Ramos (cell line): ENCODE results near the gene KPNA3.
"Not testable (repeated sequence)": the region's sequence is repeated elsewhere in the genome, so short reads cannot be mapped to it uniquely, and the experiment has no call there.

Experiments
- in situ Hi-C: fragments of 300-500 bp; cut with MboI; formaldehyde crosslinking; loops from one replicate; pipeline ENCODE4 v1.14.3; 2022; ENCODE audit warnings: low sequenced_read_pairs; ENCODE audit not compliant: unreplicated experiment

The KPNA3 gene

DNA sequence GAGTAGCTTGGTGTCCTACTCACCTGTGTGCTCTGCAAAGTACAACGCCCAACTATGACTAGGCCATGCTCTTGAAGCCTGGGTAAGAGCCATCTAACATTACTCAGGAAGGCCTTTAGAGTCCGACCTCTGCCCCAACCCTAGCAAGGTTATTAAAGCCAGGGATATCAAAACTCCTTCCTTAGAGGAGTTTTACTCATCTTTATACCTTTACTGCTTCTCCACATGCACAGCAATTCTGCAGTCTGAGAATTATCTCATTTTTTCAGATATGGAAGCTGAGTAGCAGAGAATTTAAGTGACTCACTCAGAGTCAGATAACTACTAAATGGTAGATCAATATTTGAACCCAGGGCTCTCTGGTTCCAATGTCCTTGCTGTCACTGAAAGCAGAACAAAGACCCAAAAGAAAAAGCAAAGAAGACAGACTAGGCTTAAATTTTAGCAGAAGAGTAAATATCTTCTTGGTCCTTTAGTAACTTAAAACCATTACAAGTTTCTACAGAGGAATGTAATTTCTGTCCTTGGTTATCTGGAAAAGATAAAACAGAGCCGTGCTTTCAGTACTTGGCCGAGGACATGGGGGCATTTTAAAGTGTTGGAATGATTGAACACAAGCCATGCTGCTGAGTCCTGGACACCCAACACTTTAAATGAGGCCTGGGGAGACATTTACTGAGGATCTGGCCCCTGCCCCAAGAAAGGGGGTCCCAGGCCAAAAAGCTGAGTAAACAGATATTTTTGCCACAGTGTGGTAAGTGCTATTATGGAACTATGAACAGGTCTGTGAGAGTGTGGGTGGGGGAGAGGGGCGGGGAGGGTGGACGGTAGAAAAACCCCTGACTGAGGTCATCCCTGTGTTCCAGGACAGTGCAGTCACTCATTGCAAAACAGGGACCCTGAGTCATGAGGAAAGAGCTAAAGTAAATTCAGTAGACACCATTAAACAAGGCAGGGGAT lies 18.4 kb upstream of the KPNA3 start:
- in situ Hi-C loops, result no loop called here

DNA sequence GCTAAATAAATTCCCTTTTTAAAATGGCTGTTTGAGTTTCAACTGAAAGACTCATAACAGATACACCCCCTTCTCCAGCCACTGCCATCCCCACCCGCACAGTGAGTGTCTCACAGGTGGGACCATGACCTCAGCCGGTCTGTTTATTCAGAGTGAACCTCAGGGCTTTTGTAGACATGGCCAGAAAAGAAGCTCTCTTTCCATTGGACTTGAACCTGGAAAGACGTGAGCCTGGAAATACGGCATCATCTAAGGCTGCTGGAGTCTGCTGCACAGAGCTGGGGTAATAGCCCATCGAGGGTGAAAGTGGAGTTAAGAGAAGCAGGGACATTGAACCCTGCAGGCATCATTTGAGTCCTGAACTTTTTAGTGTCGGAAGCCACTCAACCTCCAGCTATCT lies 15.2 kb upstream of the KPNA3 start:
- in situ Hi-C loops, result no loop called here

DNA sequence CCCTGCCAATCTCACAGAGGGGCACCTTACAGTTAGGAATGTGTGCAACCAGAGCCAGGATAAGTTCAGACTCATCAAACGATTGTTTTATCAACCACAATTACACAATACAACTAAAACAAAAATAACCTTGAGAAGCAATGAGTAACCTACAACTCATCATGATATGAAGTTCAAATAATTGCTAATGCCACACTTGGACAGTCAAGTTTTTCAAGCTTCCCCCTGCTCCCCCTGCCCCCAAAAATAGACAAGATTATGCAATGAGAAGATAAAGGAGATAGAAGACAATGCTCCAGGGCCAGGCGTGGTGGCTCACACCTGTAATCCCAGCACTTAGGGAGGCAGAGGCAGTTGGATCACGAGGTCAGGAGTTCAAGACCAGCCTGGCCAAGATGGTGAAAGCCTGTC lies 13.6 kb upstream of the KPNA3 start:
- in situ Hi-C loops, result no loop called here

DNA sequence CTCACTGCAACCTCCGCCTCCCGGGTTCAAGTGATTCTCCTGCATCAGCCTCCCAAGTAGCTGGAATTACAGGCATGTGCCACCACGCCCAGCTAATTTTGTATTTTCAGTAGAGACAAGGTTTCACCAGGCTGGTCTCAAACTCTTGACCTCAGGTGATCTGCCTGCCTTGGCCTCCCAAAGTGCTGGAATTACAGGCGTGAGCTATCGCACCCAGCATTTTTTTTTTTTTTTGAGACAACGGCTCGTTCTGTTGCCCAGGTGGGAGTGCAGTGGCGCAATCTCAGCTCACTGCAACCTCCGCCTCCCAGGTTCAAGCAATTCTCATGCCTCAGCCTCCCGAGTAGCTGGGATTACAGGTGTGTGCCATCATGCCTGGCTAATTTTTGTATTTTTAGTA lies 10.6 kb upstream of the KPNA3 start:
- in situ Hi-C loops, result not testable (repeated sequence)

DNA sequence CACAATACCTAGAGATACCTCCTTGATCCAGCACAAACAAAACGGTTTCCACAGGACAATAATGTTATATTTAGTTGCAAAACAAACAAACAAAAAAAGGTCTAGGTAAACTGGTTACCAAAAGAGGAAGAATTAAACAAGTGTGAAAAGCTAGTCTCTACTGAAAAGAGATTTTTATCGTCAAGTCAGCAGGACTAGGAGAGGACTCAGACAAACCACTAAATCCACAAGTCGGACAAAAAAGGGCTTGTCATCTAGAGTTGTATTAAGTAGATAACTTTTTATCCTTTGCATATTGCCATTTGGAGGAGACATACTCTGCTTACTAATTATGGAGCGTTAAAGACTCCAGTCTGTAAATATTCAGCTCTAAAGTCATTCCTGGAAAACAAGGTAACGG lies 9.9 kb upstream of the KPNA3 start:
- in situ Hi-C loops, result no loop called here

DNA sequence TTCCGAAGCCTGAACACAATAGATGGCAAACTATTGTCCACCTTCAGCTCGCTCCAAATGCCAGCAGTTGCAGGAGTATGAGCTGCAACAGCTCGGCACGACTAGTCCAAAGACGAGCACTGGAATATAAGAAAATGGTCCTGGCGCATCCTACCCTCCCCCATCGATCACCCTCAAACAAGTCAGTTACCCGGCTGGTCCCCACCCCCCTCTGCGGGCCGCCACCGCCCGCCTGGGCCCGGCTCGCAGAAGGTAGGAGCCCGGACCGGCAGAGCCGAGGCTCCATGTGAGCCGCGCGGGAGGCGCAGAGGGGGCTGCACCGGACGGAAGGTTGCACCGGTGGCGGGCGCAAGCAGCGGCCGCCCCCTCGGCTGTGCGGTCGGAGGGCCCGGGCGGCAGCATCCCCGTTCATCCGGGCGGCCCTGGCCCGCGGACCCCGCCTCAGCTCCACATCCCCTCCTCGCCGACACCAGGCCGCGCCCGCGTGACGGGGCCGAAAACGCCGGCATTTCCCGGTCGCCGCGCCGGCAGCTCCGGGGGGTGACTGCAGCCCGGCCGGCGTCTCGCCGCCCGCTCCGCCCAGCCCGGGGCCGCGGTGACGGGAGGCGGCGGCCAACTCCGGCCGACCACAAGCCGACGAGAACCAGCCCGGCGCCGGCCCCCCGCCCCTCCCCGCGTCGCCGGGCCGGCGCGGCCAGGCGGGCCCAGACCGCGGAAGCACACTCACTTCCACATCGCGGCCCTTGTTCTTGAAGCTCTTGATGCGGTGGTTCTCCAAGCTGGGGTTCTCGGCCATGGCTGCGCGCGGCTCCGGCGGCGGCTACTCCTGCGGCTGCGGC lies 552 bp downstream of the KPNA3 start:
- in situ Hi-C loops, result no loop called here

DNA sequence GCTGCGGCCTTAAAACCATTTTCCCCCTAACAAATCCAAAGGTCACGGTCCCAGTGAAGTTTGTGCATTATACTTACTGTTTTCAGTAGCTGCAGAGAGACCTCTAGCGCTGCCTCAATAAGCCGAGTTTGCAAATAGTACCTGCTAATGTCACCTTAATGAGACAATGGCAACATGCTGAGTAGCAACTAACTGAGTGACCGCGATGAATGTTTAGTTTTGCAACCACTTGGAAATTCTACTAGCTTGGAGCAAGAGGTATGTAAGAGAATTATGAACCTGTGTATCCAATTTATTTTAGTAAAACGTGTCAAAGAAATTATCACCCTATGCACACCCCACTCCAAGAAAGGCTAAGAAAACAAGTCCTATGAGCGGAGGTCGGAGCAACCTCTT lies 1.2 kb downstream of the KPNA3 start:
- in situ Hi-C loops, result no loop called here

DNA sequence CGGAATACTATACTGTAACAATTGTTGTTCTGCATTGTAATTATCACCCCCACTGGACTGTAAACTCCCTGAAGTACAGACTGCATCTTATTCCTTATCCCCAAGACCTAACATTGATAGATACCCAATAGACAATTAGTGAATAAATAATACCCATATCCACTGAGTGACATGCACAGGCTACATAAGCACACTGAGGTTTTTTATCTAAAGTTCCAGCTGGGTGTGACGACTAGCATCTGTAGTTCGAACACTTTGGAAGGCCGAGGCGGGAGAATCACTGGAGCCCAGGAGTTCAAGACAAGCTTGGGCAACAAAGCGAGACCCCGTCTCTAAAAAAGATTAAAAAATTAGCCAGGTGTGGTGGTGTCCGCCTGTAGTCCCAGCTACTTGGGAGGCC lies 2.5 kb downstream of the KPNA3 start:
- in situ Hi-C loops, result no loop called here

DNA sequence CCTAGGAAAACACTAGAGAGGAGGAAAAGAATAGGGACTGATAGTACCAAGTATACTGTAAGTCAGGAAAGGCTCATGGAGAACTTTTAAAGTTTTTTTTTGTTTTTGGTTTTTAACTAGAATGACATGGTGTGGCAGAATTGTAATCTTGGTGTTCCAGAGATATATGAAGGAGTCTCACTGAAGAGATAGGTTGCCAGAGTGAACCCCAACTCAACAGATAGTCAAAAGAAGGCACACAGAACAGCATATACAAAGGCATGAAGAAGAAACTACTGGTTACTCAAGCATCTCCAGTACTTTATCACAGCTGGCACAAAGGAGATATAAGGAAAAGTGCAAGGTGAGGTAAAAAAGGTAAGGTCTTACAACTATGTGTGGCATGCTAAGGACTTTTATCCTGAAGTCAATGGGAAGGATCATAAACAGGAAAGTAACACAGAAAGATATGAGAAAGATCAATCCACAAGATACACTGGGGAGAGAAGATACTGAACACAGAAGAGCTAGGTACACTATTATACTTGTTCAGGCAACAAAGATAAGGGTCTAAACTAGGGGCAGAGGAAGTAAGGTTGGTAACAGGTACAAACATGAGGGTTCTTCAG lies 6.0 kb downstream of the KPNA3 start:
- in situ Hi-C loops, result no loop called here

DNA sequence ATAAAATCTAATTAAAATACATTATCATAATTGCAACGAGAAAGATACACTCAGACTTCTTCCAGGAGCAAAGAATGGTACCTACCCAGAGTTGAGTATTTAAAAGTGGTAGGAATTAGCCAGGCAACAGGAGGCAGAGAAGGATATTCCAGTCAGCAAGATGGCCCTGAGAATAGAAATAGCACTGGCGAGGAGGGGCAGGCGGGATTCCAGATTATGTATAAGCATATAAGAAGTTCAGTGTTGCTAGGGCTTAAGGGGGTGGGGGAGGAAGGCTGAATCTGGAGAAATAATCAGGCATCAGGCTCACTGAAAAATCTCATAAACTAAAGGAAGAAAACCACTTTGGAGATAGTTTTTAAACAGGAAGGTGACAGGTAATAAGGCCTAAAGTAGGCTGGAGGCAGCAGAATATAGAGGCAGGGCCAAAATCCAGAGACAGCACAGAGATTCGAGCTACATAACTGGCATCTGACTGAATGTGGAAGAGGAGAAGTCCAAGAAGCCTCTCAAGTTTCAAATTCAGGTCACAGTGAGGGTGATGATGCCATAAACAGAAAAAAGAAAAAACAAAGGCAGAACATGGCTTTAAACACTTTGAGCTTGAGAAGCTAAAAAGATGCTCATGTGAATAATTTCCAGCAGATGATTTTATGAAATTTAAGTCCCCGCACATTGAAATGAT lies 7.5 kb downstream of the KPNA3 start:
- in situ Hi-C loops, result no loop called here

DNA sequence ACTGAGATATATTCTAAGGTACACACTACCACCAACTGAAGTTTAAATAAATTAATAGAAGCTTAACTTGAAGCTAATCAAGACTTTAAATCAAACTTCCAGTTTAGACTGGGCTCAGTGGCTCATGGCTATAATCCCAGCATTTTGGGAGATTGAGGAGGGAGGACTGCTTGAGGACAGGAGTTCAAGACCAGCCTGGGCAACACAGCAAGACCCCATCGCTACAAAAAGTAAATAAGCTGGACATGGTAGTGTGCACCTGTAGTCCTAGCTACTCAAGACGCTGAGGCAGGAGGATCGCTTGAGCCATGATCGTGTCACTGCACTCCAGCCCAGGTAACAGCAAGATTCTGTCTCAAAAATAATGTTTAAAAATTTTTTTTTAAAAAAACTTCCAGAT lies 8.6 kb downstream of the KPNA3 start:
- in situ Hi-C loops, result no loop called here

DNA sequence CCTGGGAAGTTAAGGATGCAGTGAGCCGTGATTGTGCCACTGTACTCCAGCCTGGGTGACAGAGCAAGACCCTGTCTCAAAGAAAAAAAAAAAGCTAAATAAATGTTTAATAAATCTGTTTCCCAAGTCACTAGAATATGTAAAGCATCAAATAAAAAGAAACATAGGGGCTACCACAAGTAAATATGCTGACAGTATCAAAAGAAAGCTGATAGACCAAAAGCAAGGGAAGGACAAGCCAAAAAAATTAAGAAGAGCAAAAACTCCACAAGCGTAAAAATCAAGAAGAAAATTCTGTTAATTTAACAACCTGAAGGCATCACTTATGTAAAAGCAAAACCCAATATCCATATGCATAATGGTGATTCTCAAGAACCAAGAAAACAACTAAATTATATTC lies 9.7 kb downstream of the KPNA3 start:
- in situ Hi-C loops, result no loop called here

DNA sequence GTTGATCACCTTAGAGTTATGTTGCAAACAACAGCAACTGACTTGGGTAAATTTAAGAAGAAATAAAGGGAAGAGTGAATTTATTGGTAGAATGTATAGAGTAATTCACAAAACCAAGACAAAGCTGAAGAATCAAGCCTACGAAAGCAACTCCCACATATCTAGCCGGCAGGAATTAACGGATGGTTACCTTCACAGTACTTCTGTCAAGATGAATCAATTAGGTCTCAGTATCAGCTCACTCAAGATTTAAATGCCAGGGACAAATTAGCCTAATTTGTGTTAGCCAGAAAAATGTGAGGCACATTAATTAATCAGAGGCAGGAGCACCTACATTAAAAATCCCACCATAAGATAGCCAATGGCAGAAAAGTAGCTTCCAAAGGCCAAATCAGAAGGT lies 10.7 kb downstream of the KPNA3 start:
- in situ Hi-C loops, result no loop called here

DNA sequence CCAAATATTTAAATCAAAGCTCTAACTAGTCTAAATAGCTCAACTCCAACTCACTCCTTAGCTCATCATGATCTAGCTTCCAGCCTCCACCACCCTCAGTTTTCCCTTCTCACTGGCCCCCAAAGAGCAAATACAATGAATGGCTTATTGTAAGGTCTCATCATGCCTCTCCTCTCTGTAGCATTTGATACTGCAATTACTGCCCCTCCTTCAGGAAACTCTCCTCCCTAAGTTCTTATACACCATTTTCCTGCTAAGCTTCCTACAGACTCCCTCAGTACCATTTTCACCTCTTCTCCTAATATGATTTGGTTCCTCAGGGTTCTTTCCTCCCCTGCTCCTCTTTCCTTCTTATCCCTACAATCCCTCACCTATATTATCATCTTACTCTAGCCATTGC lies 12.8 kb downstream of the KPNA3 start:
- in situ Hi-C loops, result no loop called here

DNA sequence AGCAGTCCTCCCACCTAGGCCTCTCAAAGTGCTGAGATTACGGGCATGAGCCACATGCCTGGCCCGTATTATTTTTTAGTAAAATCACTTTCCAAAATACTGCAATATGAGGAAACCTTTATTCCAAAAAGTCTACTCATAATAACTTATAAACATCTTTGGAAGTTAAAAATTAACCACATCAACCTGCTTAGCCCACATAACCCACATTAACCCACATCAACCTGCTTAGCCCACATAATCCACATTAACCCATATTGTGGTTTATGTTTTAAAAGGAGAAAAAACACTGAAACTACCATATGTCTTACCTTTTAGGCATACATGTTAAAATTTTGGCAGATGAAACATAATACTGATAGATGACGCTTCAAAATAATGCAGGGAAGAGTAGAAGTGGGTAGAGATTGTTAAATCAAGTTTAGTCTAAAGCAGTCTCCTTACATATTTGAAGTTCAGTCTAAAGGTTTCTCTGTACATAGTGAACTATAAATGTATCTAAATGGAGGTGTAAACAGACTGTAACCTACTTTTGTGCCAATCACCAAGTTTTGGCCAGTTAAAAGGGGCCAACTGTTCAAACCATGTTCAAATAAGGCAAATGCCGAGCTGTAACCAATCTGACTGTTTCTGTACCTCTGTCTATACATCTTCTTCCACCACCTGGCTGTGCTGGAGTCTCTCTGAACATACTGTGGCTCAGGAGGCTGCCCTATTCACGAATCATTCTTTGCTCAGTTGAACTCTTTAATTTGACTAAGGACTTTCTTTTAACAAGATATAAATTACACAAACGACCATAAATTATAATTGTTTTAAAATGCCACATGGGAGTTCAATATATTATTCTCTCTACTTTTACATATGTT lies 14.5 kb downstream of the KPNA3 start:
- in situ Hi-C loops, result no loop called here

DNA sequence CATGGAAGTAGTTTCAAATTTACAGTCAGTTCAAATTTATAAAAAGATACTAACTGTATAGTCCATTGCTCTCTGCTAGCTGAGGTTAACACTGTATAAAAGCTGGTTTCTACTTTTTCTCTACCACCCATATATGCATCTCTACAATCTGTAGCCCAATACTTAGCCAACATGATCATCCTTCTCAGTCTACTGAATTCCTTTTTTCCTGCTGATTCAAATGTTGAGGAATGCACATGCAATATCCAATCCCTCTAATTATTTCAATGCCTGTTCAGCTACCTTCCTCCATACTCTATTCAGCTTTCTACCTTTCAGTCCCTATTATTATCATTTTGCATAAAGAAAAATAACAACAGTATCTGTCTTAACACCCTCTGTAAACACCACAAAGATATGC lies 15.6 kb downstream of the KPNA3 start:
- in situ Hi-C loops, result no loop called here

DNA sequence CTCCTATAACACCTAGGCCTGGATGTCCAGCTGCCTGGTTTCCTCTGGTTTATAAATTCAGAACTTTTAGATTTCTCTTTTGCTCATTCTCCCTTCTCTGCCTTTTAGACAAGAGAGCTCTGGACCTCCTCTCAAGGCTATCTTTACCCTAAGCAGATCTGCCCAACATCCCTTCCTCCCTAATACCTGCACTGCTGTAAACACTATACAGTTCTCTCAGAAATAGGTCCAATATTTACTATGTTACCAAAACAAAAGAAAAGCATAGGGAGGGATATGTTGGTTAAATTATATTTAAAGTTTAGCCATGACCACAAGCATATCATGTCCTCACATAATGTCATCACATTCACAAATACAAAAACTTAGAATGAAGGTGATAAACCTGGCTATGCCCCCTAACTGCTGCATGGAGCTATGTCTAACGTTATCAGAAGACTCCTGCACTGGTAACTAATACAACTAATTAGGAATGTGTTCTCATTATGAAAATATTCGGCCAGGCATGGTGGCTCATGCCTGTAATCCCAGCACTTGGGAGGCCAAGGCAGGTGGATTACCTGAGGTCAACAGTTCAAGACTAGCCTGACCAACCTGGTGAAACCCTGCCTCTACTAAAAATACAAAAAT lies 18.0 kb downstream of the KPNA3 start:
- in situ Hi-C loops, result no loop called here

DNA sequence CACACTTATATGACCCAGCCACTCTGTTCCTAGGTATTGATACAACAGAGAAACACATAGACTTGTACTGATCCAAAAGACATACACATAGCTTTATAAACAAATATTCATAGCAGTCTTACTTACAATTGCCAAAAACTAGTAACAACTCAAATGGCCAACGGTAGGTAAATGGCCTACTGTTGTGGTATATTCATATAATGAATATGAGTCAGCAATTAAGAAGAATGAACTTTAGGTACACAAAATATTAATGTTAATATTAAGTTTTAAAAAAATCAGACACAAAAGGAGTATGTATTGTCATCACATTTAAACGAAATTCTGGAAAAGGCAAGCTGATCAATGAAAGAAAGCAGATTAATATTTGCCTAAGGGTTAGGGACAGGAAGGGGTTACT lies 19.7 kb downstream of the KPNA3 start:
- in situ Hi-C loops, result no loop called here

DNA sequence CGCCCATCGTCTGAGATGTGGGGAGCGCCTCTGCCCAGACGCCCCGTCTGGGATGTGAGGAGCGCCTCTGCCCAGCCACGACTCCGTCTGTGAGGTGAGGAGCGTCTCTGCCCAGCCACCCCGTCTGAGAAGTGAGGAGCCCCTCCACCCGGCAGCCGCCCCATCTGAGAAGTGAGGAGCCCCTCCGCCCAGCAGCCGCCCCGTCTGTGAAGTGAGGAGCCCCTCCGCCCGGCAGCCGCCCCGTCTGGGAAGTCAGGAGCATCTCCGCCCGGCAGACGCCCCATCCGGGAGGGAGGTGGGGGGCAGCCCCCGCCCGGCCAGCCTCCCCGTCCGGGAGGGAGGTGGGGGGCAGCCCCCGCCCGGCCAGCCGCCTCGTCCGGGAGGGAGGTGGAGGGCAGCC lies 30.7 kb downstream of the KPNA3 start:
- in situ Hi-C loops, result not testable (repeated sequence)
